ENCODE data around the gene EFNA5.

The EFNA5 gene

GRCh38 chr5:107486489-107486888 is 184.2 kb downstream of the EFNA5 start:
- TF ChIP-seq POU2F2 (IDR thresholded peaks at IDR 0.05; ENCODE audit: low read depth, low read length): no peak
- TF ChIP-seq POLR2A (IDR thresholded peaks at IDR 0.05; ENCODE audit: low read depth, low read length): no peak
- no peak for TF ChIP-seq POLR2AphosphoS5 (IDR thresholded peaks at IDR 0.05; ENCODE audit: low read depth, low read length)
- no peak for TF ChIP-seq TAF1 (IDR thresholded peaks at IDR 0.05; ENCODE audit: low read depth, low read length)
- TF ChIP-seq PAX5 (IDR thresholded peaks at IDR 0.05; ENCODE audit: insufficient read depth, low read length, severe bottlenecking): no peak
- TF ChIP-seq SPI1 (IDR thresholded peaks at IDR 0.05; ENCODE audit: low read depth, low read length): no peak
- DNase-seq (ENCODE audit: insufficient read length, low spot score) (no peak), FAIRE-seq (peak; percentile 67)

DNA sequence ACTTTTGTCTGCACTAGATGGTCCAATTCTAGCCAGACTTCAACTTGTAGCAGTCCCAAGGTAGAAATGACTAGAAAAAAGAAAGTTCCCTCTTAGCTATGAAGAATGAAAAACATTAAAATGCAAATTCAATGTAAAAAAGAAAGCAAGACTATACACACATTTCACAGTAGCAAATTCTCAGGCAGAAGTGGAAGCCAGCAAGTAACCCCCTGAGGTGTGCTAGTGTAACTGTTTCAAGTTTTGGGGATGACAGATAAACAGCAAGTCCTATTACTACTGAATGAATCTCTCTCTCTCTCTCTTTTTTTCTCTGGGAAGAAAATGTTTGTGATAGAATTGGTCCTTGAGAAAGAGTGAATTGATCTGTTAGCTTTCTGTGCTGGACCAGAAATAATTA is 185.6 kb downstream of the EFNA5 start:
- TF ChIP-seq PAX5 (IDR thresholded peaks at IDR 0.05; ENCODE audit: insufficient read depth, low read length, severe bottlenecking): no peak
- FAIRE-seq (peak; percentile 59), DNase-seq (ENCODE audit: insufficient read length, low spot score) (no peak)

GRCh38 chr5:107484281-107484680 is 186.5 kb downstream of the EFNA5 start:
- TF ChIP-seq SPI1 (IDR thresholded peaks at IDR 0.05; ENCODE audit: low read depth, low read length): no peak
- no peak for TF ChIP-seq POU2F2 (IDR thresholded peaks at IDR 0.05; ENCODE audit: low read depth, low read length)
- no peak for TF ChIP-seq POLR2A (IDR thresholded peaks at IDR 0.05; ENCODE audit: low read depth, low read length)
- no peak for TF ChIP-seq POLR2AphosphoS5 (IDR thresholded peaks at IDR 0.05; ENCODE audit: low read depth, low read length)
- DNase-seq (ENCODE audit: insufficient read length, low spot score): no peak
- no peak for FAIRE-seq

GRCh38 chr5:107483231-107484024 is 187.3 kb downstream of the EFNA5 start:
- no peak for FAIRE-seq

DNA sequence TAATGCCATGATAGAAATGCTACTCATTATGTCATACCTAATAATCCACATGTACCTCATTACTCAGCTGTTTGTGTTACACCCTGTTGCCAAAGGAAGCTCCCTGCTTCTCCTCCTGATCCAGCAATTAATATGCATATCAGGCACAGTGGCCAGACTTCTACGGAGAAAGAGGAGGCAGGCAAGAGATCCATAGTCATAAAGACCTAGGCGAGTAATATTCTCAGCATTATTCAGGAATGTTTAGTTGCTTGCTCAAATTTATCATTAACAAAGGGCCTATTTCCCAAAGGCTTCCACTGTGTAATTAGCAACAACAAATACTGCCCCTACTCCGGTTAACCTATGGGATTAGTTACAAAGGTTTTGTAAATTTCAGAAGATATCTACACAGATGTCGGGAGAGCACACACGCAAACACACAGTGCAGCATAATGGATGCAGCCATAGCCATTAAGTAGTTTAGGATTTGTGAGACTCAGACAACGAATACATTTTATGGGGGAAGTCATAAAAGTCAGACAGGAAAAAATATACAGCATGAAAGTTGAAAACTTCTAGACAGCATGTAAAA is 192.6 kb downstream of the EFNA5 start:
- TF ChIP-seq TAF1 (IDR thresholded peaks at IDR 0.05; ENCODE audit: low read depth, low read length) (no peak), PAX5 (IDR thresholded peaks at IDR 0.05; ENCODE audit: insufficient read depth, low read length, severe bottlenecking) (no peak), POLR2AphosphoS5 (IDR thresholded peaks at IDR 0.05; ENCODE audit: low read depth, low read length) (no peak), POLR2A (IDR thresholded peaks at IDR 0.05; ENCODE audit: low read depth, low read length) (no peak), SPI1 (IDR thresholded peaks at IDR 0.05; ENCODE audit: low read depth, low read length) (no peak), POU2F2 (IDR thresholded peaks at IDR 0.05; ENCODE audit: low read depth, low read length) (no peak)
- FAIRE-seq: peak; percentile 41
- no peak for DNase-seq (ENCODE audit: insufficient read length, low spot score)

More at GRCh38 chr5:107483231-107484024, 187.3 kb downstream of the EFNA5 start:
- no peak for TF ChIP-seq SPI1 (IDR thresholded peaks at IDR 0.05; ENCODE audit: low read depth, low read length)
- no peak for TF ChIP-seq POLR2AphosphoS5 (IDR thresholded peaks at IDR 0.05; ENCODE audit: low read depth, low read length)
- no peak for TF ChIP-seq PAX5 (IDR thresholded peaks at IDR 0.05; ENCODE audit: insufficient read depth, low read length, severe bottlenecking)
- no peak for TF ChIP-seq TAF1 (IDR thresholded peaks at IDR 0.05; ENCODE audit: low read depth, low read length)
- no peak for TF ChIP-seq POU2F2 (IDR thresholded peaks at IDR 0.05; ENCODE audit: low read depth, low read length)
- no peak for TF ChIP-seq POLR2A (IDR thresholded peaks at IDR 0.05; ENCODE audit: low read depth, low read length)
- DNase-seq (ENCODE audit: insufficient read length, low spot score): no peak

DNA sequence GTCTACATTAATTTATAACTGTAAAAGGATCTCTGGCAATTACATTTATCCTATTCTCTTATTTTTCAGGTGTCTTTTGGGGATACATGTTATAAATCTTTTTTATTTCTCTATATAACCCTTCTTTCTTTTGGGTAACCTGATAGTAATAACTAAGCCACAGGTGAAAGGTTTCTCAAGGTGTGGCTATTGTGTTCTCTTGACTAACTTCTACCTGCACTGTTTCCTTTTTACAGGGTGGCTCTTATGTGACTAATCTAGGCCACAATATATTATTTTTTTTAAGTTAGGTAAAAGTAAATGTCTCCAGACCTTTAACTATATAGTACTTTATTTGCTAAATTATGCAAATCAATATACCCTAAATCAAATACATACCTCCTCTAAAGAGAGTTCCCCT is 193.2 kb downstream of the EFNA5 start:
- FAIRE-seq (no peak), DNase-seq (ENCODE audit: insufficient read length, low spot score) (no peak)
- TF ChIP-seq POLR2A (IDR thresholded peaks at IDR 0.05; ENCODE audit: low read depth, low read length) (no peak), POLR2AphosphoS5 (IDR thresholded peaks at IDR 0.05; ENCODE audit: low read depth, low read length) (no peak)

GRCh38 chr5:107476783-107477182 is 194.0 kb downstream of the EFNA5 start:
- TF ChIP-seq POLR2A (IDR thresholded peaks at IDR 0.05; ENCODE audit: low read depth, low read length) (no peak), POLR2AphosphoS5 (IDR thresholded peaks at IDR 0.05; ENCODE audit: low read depth, low read length) (no peak), PAX5 (IDR thresholded peaks at IDR 0.05; ENCODE audit: insufficient read depth, low read length, severe bottlenecking) (no peak), POU2F2 (IDR thresholded peaks at IDR 0.05; ENCODE audit: low read depth, low read length) (no peak), TAF1 (IDR thresholded peaks at IDR 0.05; ENCODE audit: low read depth, low read length) (no peak), SPI1 (IDR thresholded peaks at IDR 0.05; ENCODE audit: low read depth, low read length) (no peak)
- DNase-seq (ENCODE audit: insufficient read length, low spot score) (peak; percentile 10), FAIRE-seq (peak; percentile 85)

DNA sequence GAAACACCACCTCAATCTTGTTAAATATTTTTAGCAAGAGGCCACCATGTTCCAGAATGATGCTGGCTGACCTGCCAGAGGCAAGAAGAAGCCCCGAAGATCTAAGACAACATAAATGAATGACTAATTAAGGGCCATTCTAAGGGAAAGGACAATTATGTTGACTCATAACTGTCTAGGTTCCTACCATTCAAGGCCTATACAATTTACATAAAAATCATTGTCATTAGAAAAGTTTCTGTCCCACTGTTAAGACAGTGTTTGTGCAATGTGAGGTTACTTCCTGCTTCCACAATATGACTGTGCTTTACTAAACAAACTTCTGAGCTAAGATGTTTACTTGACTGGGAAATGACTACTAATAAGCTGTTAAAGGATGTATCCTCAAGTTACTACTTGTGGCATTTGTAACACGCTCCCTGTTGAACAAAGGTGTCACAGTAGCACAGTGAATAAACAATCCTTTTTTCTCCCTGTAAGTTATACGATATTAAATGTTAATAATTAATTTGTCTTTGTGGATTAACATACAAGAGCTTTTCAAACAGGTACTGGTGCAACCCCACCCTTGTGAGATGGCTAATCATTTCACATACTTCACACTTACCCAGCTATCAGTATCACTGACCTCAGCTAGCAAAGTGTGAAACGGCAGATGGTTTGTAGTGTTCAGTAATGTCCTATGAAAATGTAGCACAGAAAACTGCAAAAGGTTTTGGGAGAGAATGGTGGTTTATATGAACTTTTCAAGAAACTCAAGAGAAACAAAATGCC is 195.8 kb downstream of the EFNA5 start:
- TF ChIP-seq TAF1 (IDR thresholded peaks at IDR 0.05; ENCODE audit: low read depth, low read length): no peak
- DNase-seq (ENCODE audit: insufficient read length, low spot score) (no peak), FAIRE-seq (peak; percentile 41)

DNA sequence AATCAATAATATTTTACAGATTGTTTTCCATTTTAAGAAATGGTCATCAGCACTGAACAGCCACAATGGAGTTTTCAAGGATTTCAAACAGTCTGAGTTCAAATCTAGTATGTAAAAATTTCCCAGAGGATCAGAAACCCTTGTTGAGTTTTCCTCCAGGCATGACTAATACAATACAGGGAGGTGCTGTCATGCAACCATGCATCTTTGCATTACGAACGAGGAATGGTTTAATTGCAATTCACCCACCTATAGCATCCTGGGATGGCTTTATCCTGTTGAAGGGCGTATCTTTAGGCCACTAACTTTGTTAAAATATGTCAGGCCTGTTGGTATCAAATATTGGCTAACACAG is 196.4 kb downstream of the EFNA5 start:
- FAIRE-seq (no peak), DNase-seq (ENCODE audit: insufficient read length, low spot score) (no peak)
- TF ChIP-seq POU2F2 (IDR thresholded peaks at IDR 0.05; ENCODE audit: low read depth, low read length) (no peak), SPI1 (IDR thresholded peaks at IDR 0.05; ENCODE audit: low read depth, low read length) (no peak), POLR2AphosphoS5 (IDR thresholded peaks at IDR 0.05; ENCODE audit: low read depth, low read length) (no peak), POLR2A (IDR thresholded peaks at IDR 0.05; ENCODE audit: low read depth, low read length) (no peak), TAF1 (IDR thresholded peaks at IDR 0.05; ENCODE audit: low read depth, low read length) (no peak), PAX5 (IDR thresholded peaks at IDR 0.05; ENCODE audit: insufficient read depth, low read length, severe bottlenecking) (no peak)

- DNase-seq (ENCODE audit: insufficient read length, low spot score) (no peak), FAIRE-seq (peak; percentile 45)
- TF ChIP-seq TAF1 (IDR thresholded peaks at IDR 0.05; ENCODE audit: low read depth, low read length) (no peak), PAX5 (IDR thresholded peaks at IDR 0.05; ENCODE audit: insufficient read depth, low read length, severe bottlenecking) (no peak), POLR2A (IDR thresholded peaks at IDR 0.05; ENCODE audit: low read depth, low read length) (no peak), SPI1 (IDR thresholded peaks at IDR 0.05; ENCODE audit: low read depth, low read length) (no peak), POU2F2 (IDR thresholded peaks at IDR 0.05; ENCODE audit: low read depth, low read length) (no peak), POLR2AphosphoS5 (IDR thresholded peaks at IDR 0.05; ENCODE audit: low read depth, low read length) (no peak)
These were observed 198.1 kb downstream of the EFNA5 start for GRCh38 chr5:107472620-107473064.
